UCSD-AML1 (cell line): ENCODE data around the gene NR3C2.
"Not testable (repeated sequence)": the region's sequence is repeated elsewhere in the genome, so short reads cannot be mapped to it uniquely, and the experiment has no call there.

Experiments
- DNase-seq: peaks from one replicate; lab custom pipeline; 2025; ENCODE audit not compliant: unreplicated experiment; lab: John Stamatoyannopoulos, UW

Gene NR3C2

GRCh38 chr4:148323316-148323715, 118.9 kb downstream of the NR3C2 start:
- not testable (repeated sequence) for DNase-seq

- no peak for DNase-seq
Observed at GRCh38 chr4:148315049-148315448, 127.2 kb downstream of the NR3C2 start.

- DNase-seq: no peak
Observed at GRCh38 chr4:148312956-148313490, 129.2 kb downstream of the NR3C2 start.

GRCh38 chr4:148311526-148311925, 130.7 kb downstream of the NR3C2 start:
- DNase-seq: no peak

- DNase-seq: no peak
Observed at GRCh38 chr4:148310756-148311155, 131.5 kb downstream of the NR3C2 start.

GRCh38 chr4:148305751-148306150, 136.5 kb downstream of the NR3C2 start:
- DNase-seq: no peak

- no peak for DNase-seq
Observed at GRCh38 chr4:148302416-148302815, 139.8 kb downstream of the NR3C2 start.

- no peak for DNase-seq
Observed at GRCh38 chr4:148300877-148301276, 141.3 kb downstream of the NR3C2 start.

- no peak for DNase-seq
Observed at GRCh38 chr4:148299337-148299736, 142.9 kb downstream of the NR3C2 start.

GRCh38 chr4:148296498-148296897, 145.7 kb downstream of the NR3C2 start:
- DNase-seq: no peak

- no peak for DNase-seq
Observed at GRCh38 chr4:148295642-148296041, 146.6 kb downstream of the NR3C2 start.

GRCh38 chr4:148293571-148293970, 148.6 kb downstream of the NR3C2 start:
- DNase-seq: no peak

GRCh38 chr4:148292686-148293085, 149.5 kb downstream of the NR3C2 start:
- no peak for DNase-seq

- DNase-seq: no peak
Observed at GRCh38 chr4:148289740-148290139, 152.5 kb downstream of the NR3C2 start.

GRCh38 chr4:148288448-148288847, 153.8 kb downstream of the NR3C2 start:
- no peak for DNase-seq

- DNase-seq: no peak
Observed at GRCh38 chr4:148287111-148287510, 155.1 kb downstream of the NR3C2 start.

GRCh38 chr4:148286012-148286411, 156.2 kb downstream of the NR3C2 start:
- DNase-seq: no peak

- DNase-seq: no peak
Observed at GRCh38 chr4:148283665-148284064, 158.5 kb downstream of the NR3C2 start.

- DNase-seq: no peak
Observed at GRCh38 chr4:148278310-148278709, 163.9 kb downstream of the NR3C2 start.

- no peak for DNase-seq
Observed at GRCh38 chr4:148275266-148275665, 166.9 kb downstream of the NR3C2 start.

GRCh38 chr4:148273501-148273986, 168.7 kb downstream of the NR3C2 start:
- DNase-seq: no peak

GRCh38 chr4:148271166-148271565, 171.0 kb downstream of the NR3C2 start:
- DNase-seq: no peak

- DNase-seq: no peak
Observed at GRCh38 chr4:148270630-148271029, 171.6 kb downstream of the NR3C2 start.
